Measurements from ENCODE around the gene RHOBTB1. TPM values are rescaled to one million over a fixed set of nuclear protein-coding genes. Genes with fewer than 3 reads are reported as not detected.
A peak's percentile ranks its signal among the peaks of the same experiment; 100 is the strongest.

The RHOBTB1 gene
- total and polyA plus RNA-seq, 12 donors: 4.3 to 20.5 (median 12.3) TPM

DNA sequence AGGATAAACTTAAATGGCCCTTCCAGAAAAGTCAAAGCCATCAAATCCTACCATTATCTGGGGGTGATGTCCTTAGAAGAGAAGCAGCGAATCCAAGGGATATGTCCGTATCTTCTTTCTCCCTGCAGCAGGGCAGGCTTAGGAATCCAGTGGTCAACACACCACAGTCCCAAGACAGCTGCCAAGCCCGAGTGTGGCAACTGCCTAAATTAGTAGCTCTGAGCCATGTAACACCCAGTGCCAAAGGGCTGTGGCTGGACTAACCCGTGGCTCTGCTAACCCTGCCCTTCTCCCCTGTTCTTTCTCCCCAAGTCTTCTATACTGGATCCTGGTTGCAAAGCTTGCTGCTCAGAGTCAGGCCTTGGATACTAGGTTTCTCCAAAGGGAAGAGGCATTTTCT is 90.9 kb downstream of the RHOBTB1 start:
- ATAC-seq: peak in 6 of 8 donors; percentile 31 to 77 (median 70)
- H3K36me3 ChIP-seq: no peaks in the 10 kb centered on the region
- H3K4me1 ChIP-seq: peaks cover 8 to 37% (median 21%) of the 10 kb centered on the region in 9 donors
- 63 to 70% methylated on average over 4 of the region's 4 CpGs for WGBS, 2 donors
- TF ChIP-seq, protein P1, sequence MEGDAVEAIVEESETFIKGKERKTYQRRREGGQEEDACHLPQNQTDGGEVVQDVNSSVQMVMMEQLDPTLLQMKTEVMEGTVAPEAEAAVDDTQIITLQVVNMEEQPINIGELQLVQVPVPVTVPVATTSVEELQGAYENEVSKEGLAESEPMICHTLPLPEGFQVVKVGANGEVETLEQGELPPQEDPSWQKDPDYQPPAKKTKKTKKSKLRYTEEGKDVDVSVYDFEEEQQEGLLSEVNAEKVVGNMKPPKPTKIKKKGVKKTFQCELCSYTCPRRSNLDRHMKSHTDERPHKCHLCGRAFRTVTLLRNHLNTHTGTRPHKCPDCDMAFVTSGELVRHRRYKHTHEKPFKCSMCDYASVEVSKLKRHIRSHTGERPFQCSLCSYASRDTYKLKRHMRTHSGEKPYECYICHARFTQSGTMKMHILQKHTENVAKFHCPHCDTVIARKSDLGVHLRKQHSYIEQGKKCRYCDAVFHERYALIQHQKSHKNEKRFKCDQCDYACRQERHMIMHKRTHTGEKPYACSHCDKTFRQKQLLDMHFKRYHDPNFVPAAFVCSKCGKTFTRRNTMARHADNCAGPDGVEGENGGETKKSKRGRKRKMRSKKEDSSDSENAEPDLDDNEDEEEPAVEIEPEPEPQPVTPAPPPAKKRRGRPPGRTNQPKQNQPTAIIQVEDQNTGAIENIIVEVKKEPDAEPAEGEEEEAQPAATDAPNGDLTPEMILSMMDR (IDR thresholded peaks at IDR 0.05): no peak
- H3K4me3 ChIP-seq: no peak overlapping the region
- DNase-seq: peak in 1 of 2 donors; percentile 26
- peak overlapping the region in 5 of 10 donors; percentile 26 to 42 (median 35) for H3K27ac ChIP-seq
- intact Hi-C loops (cut with DNase I): no loop called here
- no peaks in the 10 kb centered on the region for H3K27me3 ChIP-seq
- peaks cover 0 to 24% (median 0%) of the 10 kb centered on the region in 11 donors for H3K9me3 ChIP-seq

DNA sequence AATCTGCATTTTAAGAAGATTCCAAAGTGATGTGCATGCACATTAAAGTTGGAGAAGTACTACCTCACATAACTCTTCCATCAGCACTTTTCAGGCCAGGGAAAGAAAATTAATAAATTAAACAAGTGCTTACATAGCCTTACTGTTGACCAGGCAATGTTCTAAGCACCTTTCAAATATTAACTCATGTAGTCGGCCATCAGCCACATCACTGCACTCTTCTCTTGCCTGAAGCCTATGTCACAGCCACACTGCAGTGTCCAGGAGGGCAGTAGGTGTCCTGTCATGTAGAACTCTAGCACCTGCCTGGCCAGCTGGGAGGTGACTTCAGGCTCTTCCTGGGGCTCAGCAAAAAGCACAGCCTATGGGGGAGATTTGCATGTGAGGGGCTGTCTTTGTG is 94.2 kb downstream of the RHOBTB1 start:
- no peaks in the 10 kb centered on the region for H3K36me3 ChIP-seq
- no peak overlapping the region for H3K4me3 ChIP-seq
- 97% methylated on average over 1 of the region's 1 CpG for WGBS, 2 donors
- H3K9me3 ChIP-seq: peaks cover 0 to 14% (median 0%) of the 10 kb centered on the region in 11 donors
- no peak overlapping the region for H3K27ac ChIP-seq
- DNase-seq: no peak
- TF ChIP-seq, protein P1 (IDR thresholded peaks at IDR 0.05): no peak
- intact Hi-C loops (cut with DNase I): no loop called here
- peaks cover 9 to 51% (median 26%) of the 10 kb centered on the region in 9 donors for H3K4me1 ChIP-seq
- H3K27me3 ChIP-seq: no peaks in the 10 kb centered on the region
- ATAC-seq: no peak

DNA sequence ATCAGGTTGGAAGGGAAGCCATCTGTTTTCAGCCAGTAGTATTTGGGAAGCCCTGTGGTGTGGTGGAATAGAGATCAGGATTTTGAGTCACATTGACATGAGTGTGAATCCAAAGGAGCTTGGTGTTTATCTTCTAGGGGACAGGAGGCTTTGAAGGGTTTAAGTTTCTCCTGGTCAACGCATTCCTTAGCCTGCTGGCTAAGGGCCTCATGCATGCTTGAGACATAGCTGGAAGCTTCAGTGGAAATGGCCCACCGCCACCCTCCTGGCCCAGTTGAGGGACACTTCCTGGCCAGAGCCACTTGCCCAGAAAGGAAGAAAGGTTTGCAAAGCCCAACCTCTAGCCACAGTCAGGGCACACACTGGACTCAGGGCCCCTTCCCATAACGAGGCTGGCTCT is 94.8 kb downstream of the RHOBTB1 start:
- Histone ChIP-seq H3K4me1 (peaks cover 9 to 51% (median 26%) of the 10 kb centered on the region in 9 donors), H3K27me3 (no peaks in the 10 kb centered on the region), H3K27ac (peak overlapping the region in 5 of 10 donors; percentile 3 to 76 (median 51)), H3K4me3 (no peak overlapping the region), H3K9me3 (peaks cover 0 to 14% (median 0%) of the 10 kb centered on the region in 11 donors), H3K36me3 (no peaks in the 10 kb centered on the region)
- no peak for ATAC-seq
- no peak for DNase-seq
- 61 to 67% methylated on average over 3 of the region's 3 CpGs for WGBS, 2 donors
- intact Hi-C loops (cut with DNase I): no loop called here
- TF ChIP-seq, protein P1 (IDR thresholded peaks at IDR 0.05): no peak

DNA sequence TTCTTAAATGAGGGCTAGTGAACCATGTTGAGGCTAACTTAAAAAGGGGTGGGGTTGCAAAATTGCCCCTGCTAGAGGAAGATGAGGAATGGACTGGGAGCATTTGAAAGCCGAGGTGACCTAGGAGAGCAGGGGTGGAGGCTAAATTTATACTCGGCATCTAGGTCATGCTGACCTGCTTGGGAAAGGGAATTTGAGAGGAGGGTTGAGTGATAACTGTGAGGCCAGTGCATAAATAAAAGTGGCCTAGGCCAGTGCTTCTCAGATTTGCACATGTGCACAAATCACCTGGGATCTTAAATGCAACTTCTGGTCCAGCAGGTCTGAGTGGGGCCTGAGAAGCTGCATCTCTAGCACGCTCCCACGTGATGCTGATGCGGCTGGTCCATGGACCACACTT is 95.3 kb downstream of the RHOBTB1 start:
- 67 to 71% methylated on average over 5 of the region's 5 CpGs for WGBS, 2 donors
- peaks cover 9 to 50% (median 26%) of the 10 kb centered on the region in 9 donors for H3K4me1 ChIP-seq
- H3K27ac ChIP-seq: peak overlapping the region in 9 of 10 donors; percentile 3 to 76 (median 45)
- H3K4me3 ChIP-seq: no peak overlapping the region
- DNase-seq: no peak
- ATAC-seq: peak in 5 of 8 donors; percentile 29 to 70 (median 41)
- intact Hi-C loops (cut with DNase I): no loop called here
- TF ChIP-seq, protein P1 (IDR thresholded peaks at IDR 0.05): no peak
- H3K9me3 ChIP-seq: peaks cover 0 to 14% (median 0%) of the 10 kb centered on the region in 11 donors
- no peaks in the 10 kb centered on the region for H3K36me3 ChIP-seq
- no peaks in the 10 kb centered on the region for H3K27me3 ChIP-seq
